Thyroid gland (tissue), 4 donors: ENCODE results near the gene UBE2G1. TPM values are rescaled to one million over a fixed set of nuclear protein-coding genes. Genes with fewer than 3 reads are reported as not detected.
"Not testable (repeated sequence)": the region's sequence is repeated elsewhere in the genome, so short reads cannot be mapped to it uniquely, and the experiment has no call there.

Source experiments
- DNase-seq, 2 donors: peaks; one replicate each; pipeline ENCODE4 v3.0.0-alpha.2; 2019
- H3K27ac ChIP-seq, 3 donors: fragments of 200-600 bp; sonication (generic); 1 replicate in 2 of 3; 2 replicates in 1 of 3; pipeline ENCODE4 v1.5.1; 2016 to 2019; ENCODE audit warnings: mild to moderate bottlenecking in 1 of 3, moderate library complexity in 1 of 3
- H3K27me3 ChIP-seq: fragments of 200-600 bp; sonication (generic); one replicate; pipeline ENCODE4 v1.5.1; 2019
- H3K36me3 ChIP-seq, 2 donors: fragments of 200-600 bp; sonication (generic); one replicate each; pipeline ENCODE4 v1.5.1; 2016 to 2019
- H3K4me1 ChIP-seq, 2 donors: fragments of 200-600 bp; sonication (generic); one replicate each; pipeline ENCODE4 v1.5.1; 2017 to 2019
- H3K4me3 ChIP-seq, 3 donors: fragments of 200-600 bp; sonication (generic); replicated peaks in 1 of 3; 1 replicate in 2 of 3; 2 replicates in 1 of 3; pipeline ENCODE4 v1.5.1; 2016; ENCODE audit warnings: mild to moderate bottlenecking in 1 of 3
- H3K9me3 ChIP-seq: fragments of 200-600 bp; sonication (generic); one replicate; pipeline ENCODE4 v1.5.1; 2017
- POLR2A ChIP-seq, 2 donors: fragments of 450-650 bp; IDR thresholded peaks; one replicate each; pipeline ENCODE4 v1.6.1; 2017; ENCODE audit warnings: antibody characterized with exemption in 2 of 2, mild to moderate bottlenecking in 2 of 2, moderate library complexity in 1 of 2
- WGBS, 2 donors: methylation state at CpG; one replicate each; pipeline ENCODE4 v1.1.5; 2017; 5-methylcytosine and 5-hydroxymethylcytosine counted together
- intact Hi-C: fragments of 100-400 bp; cut with DNase I; formaldehyde crosslinking; loops from one replicate; pipeline ENCODE4 v1.15.1; 2023
- total RNA-seq, 4 donors: library from RNA; depleted of rRNA; stranded (reverse); fragments of >200 nt; gene quantifications; one replicate each; pipeline ENCODE4 v1.2.3, GENCODE V29; 2016
- TF ChIP-seq, protein P1 (sequence below), 6 experiments: fragments of 200-600 bp in 3 of 6; fragments of 450-650 bp in 3 of 6; sonication (generic) in 3 of 6; IDR thresholded peaks; one replicate each; pipeline ENCODE4 v1.5.1; 2016 to 2019; ENCODE audit warnings: antibody characterized with exemption in 6 of 6, mild to moderate bottlenecking in 2 of 6, inconsistent platforms in 1 of 6, moderate library complexity in 1 of 6

The UBE2G1 gene
- total RNA-seq, 4 donors from 2014 or later, result 39.1 to 58.0 (median 49.4) TPM

- intact Hi-C loops, result loop anchor here (10.0 kb wide), 1 partner anchor 49 kb away; no protein-coding TSS in a partner anchor
- Histone ChIP-seq H3K36me3 (peaks cover 0 to under 1% of the 10 kb centered on the region in 2 donors), H3K27ac (peak within 1 kb of the TSS; percentile 30 to 70 (median 63)), H3K9me3 (no peaks in the 10 kb centered on the region), H3K4me3 (peak within 1 kb of the TSS; percentile 91 to 99 (median 98)), H3K4me1 (peaks cover 12 to 19% of the 10 kb centered on the region in 2 donors), H3K27me3 (no peaks in the 10 kb centered on the region)
- peak; percentile 95 to 97 for DNase-seq
- TF ChIP-seq, protein P1, sequence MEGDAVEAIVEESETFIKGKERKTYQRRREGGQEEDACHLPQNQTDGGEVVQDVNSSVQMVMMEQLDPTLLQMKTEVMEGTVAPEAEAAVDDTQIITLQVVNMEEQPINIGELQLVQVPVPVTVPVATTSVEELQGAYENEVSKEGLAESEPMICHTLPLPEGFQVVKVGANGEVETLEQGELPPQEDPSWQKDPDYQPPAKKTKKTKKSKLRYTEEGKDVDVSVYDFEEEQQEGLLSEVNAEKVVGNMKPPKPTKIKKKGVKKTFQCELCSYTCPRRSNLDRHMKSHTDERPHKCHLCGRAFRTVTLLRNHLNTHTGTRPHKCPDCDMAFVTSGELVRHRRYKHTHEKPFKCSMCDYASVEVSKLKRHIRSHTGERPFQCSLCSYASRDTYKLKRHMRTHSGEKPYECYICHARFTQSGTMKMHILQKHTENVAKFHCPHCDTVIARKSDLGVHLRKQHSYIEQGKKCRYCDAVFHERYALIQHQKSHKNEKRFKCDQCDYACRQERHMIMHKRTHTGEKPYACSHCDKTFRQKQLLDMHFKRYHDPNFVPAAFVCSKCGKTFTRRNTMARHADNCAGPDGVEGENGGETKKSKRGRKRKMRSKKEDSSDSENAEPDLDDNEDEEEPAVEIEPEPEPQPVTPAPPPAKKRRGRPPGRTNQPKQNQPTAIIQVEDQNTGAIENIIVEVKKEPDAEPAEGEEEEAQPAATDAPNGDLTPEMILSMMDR (IDR thresholded peaks at IDR 0.05), result peak in 1 of 6 experiments; percentile 29
- peak in 1 of 2 donors; percentile 75 for TF ChIP-seq POLR2A (IDR thresholded peaks at IDR 0.05)
- WGBS, 2 donors, result 0 to 1% methylated on average over 33 to 46 of the region's 85 CpGs
Measured at GRCh38 chr17:4263282-4264215, 102.9 kb downstream of the UBE2G1 start, which contains the start of gene ANKFY1. TSS of gene ANKFY1 (minus strand) at chr17:4263979. CDS start at chr17:4263941, 38 bp downstream.

DNA sequence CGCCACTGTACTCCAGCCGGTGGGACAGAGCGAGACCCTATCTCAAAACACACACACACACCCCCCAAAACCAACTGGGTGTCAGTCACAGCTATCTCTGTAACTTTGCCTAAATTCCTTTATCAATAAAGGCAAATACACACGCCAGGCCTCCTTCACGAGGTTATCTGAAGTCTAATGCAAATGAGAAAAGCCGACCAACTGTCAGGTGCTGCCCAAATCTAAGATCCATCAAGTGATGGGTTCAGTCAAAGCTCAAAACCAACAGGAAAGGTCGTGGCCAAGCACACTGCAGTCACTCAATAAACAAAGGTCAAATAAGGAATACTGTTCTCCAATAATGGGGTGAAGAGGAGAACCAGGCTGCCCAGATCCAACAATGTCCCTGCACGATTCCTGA lies 103.8 kb downstream of the UBE2G1 start:
- Histone ChIP-seq H3K27ac (peak overlapping the region in 1 of 3 donors; percentile 63), H3K4me1 (peaks cover 12 to 19% of the 10 kb centered on the region in 2 donors), H3K4me3 (peak overlapping the region in 2 of 3 donors; percentile 98 to 99), H3K36me3 (no peaks in the 10 kb centered on the region), H3K27me3 (no peaks in the 10 kb centered on the region), H3K9me3 (no peaks in the 10 kb centered on the region)
- intact Hi-C loops, result loop anchor here (10.0 kb wide), 1 partner anchor 48 kb away; no protein-coding TSS in a partner anchor
- no peak for DNase-seq
- no peak for TF ChIP-seq POLR2A (IDR thresholded peaks at IDR 0.05)
- TF ChIP-seq, protein P1 (IDR thresholded peaks at IDR 0.05), result no peak
- 56% methylated on average over 8 of the region's 8 CpGs for WGBS, 2 donors

DNA sequence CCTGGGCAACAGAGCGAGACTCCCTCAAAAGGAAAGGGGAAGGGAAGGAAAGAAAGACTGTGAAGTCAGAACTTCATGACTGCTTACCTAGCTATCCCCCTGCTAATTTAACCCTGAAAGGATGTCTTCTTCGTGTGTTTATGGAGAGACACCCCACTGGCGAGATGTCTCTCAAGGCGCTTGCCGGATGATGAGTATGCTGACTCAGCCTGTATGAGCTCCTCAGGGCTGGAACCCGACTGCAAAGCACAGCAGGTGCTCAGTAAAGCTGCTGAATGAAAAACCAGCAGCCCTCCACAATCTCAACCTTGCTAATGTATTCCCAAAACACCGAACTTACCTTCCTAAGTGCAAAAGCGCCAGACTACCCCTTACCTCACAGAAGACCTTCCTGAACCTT lies 105.0 kb downstream of the UBE2G1 start:
- no peaks in the 10 kb centered on the region for H3K36me3 ChIP-seq
- H3K27ac ChIP-seq, result no peak overlapping the region
- DNase-seq, result no peak
- no peak overlapping the region for H3K4me3 ChIP-seq
- TF ChIP-seq POLR2A (IDR thresholded peaks at IDR 0.05), result no peak
- TF ChIP-seq, protein P1 (IDR thresholded peaks at IDR 0.05), result no peak
- H3K4me1 ChIP-seq, result peaks cover 12 to 19% of the 10 kb centered on the region in 2 donors
- 90 to 97% methylated on average over 8 of the region's 8 CpGs for WGBS, 2 donors
- intact Hi-C loops, result loop anchor here (10.0 kb wide), 1 partner anchor 47 kb away; no protein-coding TSS in a partner anchor
- H3K27me3 ChIP-seq, result no peaks in the 10 kb centered on the region
- no peaks in the 10 kb centered on the region for H3K9me3 ChIP-seq

- Histone ChIP-seq H3K4me3 (no peak overlapping the region), H3K4me1 (peaks cover 7 to 12% of the 10 kb centered on the region in 2 donors), H3K27me3 (no peaks in the 10 kb centered on the region), H3K9me3 (no peaks in the 10 kb centered on the region), H3K36me3 (no peaks in the 10 kb centered on the region), H3K27ac (no peak overlapping the region)
- intact Hi-C loops, result no loop called here
- no peak for DNase-seq
- WGBS, 2 donors, result 79 to 97% methylated on average over 3 of the region's 3 CpGs
- no peak for TF ChIP-seq POLR2A (IDR thresholded peaks at IDR 0.05)
- TF ChIP-seq, protein P1 (IDR thresholded peaks at IDR 0.05), result no peak
Measured at GRCh38 chr17:4258867-4259266, 107.6 kb downstream of the UBE2G1 start.

- no peak for TF ChIP-seq POLR2A (IDR thresholded peaks at IDR 0.05)
- TF ChIP-seq, protein P1 (IDR thresholded peaks at IDR 0.05), result no peak
- Histone ChIP-seq H3K4me1 (peaks cover 0 to 4% of the 10 kb centered on the region in 2 donors), H3K4me3 (no peak overlapping the region), H3K27me3 (no peaks in the 10 kb centered on the region), H3K27ac (no peak overlapping the region), H3K9me3 (no peaks in the 10 kb centered on the region), H3K36me3 (no peaks in the 10 kb centered on the region)
- WGBS, 2 donors, result 94 to 98% methylated on average over 2 of the region's 2 CpGs
- intact Hi-C loops, result no loop called here
- DNase-seq, result no peak
Measured at GRCh38 chr17:4256952-4257351, 109.5 kb downstream of the UBE2G1 start.

GRCh38 chr17:4255271-4255670 lies 111.2 kb downstream of the UBE2G1 start:
- 86 to 94% methylated on average over 6 of the region's 6 CpGs for WGBS, 2 donors
- intact Hi-C loops, H3K36me3 ChIP-seq, H3K4me1 ChIP-seq, H3K9me3 ChIP-seq, DNase-seq, H3K4me3 ChIP-seq, H3K27ac ChIP-seq, H3K27me3 ChIP-seq: not testable (repeated sequence)
